K562 (cell line): ENCODE data around the gene TSPYL6. TPM values are rescaled to one million over a fixed set of nuclear protein-coding genes. Genes with fewer than 3 reads are reported as not detected.

Experiments used
- ATAC-seq: fragments of 200-7000 bp; cut with Tn5 transposase; 3 replicates; pipeline ENCODE4 v1.9.1; 2020; ENCODE audit warnings: moderate library complexity
- BruUV-seq: library from RNA; stranded (reverse); fragments of 400-500 nt; replicated peaks from 2 replicates; lab custom pipeline; 2021; lab: Mats Ljungman, UMichigan
- CTCF ChIA-PET: fragments of 300-600 bp; formaldehyde crosslinking; extraction: SDS; loops from one replicate; lab custom pipeline; 2021; ENCODE audit warnings: low intra/inter-chr PET ratio; lab: Yijun Ruan, JAX
- POLR2A ChIA-PET: fragments of 300-600, 350-650 bp; sonication (Branson Sonifier 250); formaldehyde crosslinking; extraction: SDS; loops from one replicate; lab custom pipeline; 2021; ENCODE audit warnings: antibody characterized with exemption, inconsistent platforms; lab: Yijun Ruan, JAX
- DNase-seq, 4 experiments: peaks; one replicate each; pipeline versions ENCODE4 v3.0.0 to v3.0.0-alpha.2; 2011 to 2018; ENCODE audit warnings: low spot score in 3 of 4, mixed read lengths in 3 of 4; ENCODE audit errors: extremely low read depth in 1 of 4
- FAIRE-seq: peaks from 2 replicates; lab custom pipeline; 2011; peaks lifted over from hg19 to GRCh38; lab: Jason Lieb, UNC
- H2AFZ ChIP-seq: 2 replicates; pipeline ENCODE4 v1.6.0; 2011; ENCODE audit warnings: low read depth, low read length, control low read depth, inconsistent platforms
- H3K27ac ChIP-seq: fragments of 200-600 bp; 3 replicates; pipeline ENCODE4 v1.8.0; 2011; ENCODE audit warnings: low read depth, mild to moderate bottlenecking, control low read depth, inconsistent platforms, low read length, moderate library complexity, mixed read lengths; ENCODE audit errors: extremely low read depth
- H3K27me3 ChIP-seq, 2 experiments: fragments of 300-600 bp in 1 of 2; 2 replicates in 1 of 2; 3 replicates in 1 of 2; pipeline versions ENCODE4 v1.6.0 to v1.8.0; 2011; ENCODE audit warnings: inconsistent platforms in 2 of 2, low read length in 2 of 2, mild to moderate bottlenecking in 1 of 2, mixed read lengths in 1 of 2, moderate library complexity in 1 of 2; ENCODE audit not compliant: control insufficient read depth in 2 of 2, insufficient read depth in 2 of 2
- H3K36me3 ChIP-seq: fragments of 300-600 bp; 3 replicates; pipeline ENCODE4 v1.8.0; 2011; ENCODE audit warnings: mild to moderate bottlenecking, low read length, inconsistent platforms; ENCODE audit not compliant: control insufficient read depth, insufficient read depth
- H3K4me1 ChIP-seq, 2 experiments: fragments of 200-600 bp in 1 of 2; replicated peaks in 1 of 2; 2 replicates in 1 of 2; 3 replicates in 1 of 2; pipeline versions ENCODE4 v1.5.1 to v1.8.0; 2011; ENCODE audit warnings: inconsistent platforms in 2 of 2, low read length in 2 of 2, mild to moderate bottlenecking in 1 of 2, mixed read lengths in 1 of 2, moderate library complexity in 1 of 2; ENCODE audit not compliant: control insufficient read depth in 2 of 2, insufficient read depth in 2 of 2
- H3K4me2 ChIP-seq: 2 replicates; pipeline ENCODE4 v1.6.1; 2011; ENCODE audit warnings: low read length, control low read depth, inconsistent platforms, mixed read lengths; ENCODE audit not compliant: insufficient read depth
- H3K4me3 ChIP-seq: fragments of 200-600 bp; sonication (generic), shearing (Covaris generic); 2 replicates; pipeline ENCODE4 v1.5.1; 2016; ENCODE audit warnings: control low read depth, inconsistent platforms
- H3K79me2 ChIP-seq: fragments of 200-600 bp; 3 replicates; pipeline ENCODE4 v1.8.0; 2011; ENCODE audit warnings: low read length, inconsistent platforms; ENCODE audit not compliant: control insufficient read depth, insufficient read depth
- H3K9ac ChIP-seq, 2 experiments: 2 replicates each; pipeline versions ENCODE4 v1.6.0 to v1.6.1; 2011; ENCODE audit warnings: low read depth in 2 of 2, low read length in 2 of 2, control low read depth in 1 of 2, inconsistent platforms in 1 of 2, mild to moderate bottlenecking in 1 of 2, mixed read lengths in 1 of 2; ENCODE audit not compliant: insufficient read depth in 1 of 2
- H3K9me1 ChIP-seq: one replicate; pipeline ENCODE4 v1.6.0; 2011; ENCODE audit warnings: inconsistent platforms, mild to moderate bottlenecking, low read length, moderate library complexity; ENCODE audit not compliant: control insufficient read depth, insufficient read depth
- H3K9me3 ChIP-seq: replicated peaks from 2 replicates; pipeline ENCODE4 v1.5.1; 2011; ENCODE audit warnings: low read depth, low read length, inconsistent platforms; ENCODE audit not compliant: control insufficient read depth, insufficient read depth
- H4K20me1 ChIP-seq: replicated peaks from 2 replicates; pipeline ENCODE4 v1.6.1; 2011; ENCODE audit warnings: low read length, inconsistent platforms, mixed read lengths; ENCODE audit not compliant: control insufficient read depth, insufficient read depth
- KLF10 ChIP-seq: fragments of 250-450 bp; sonication (Bioruptor Pico); IDR thresholded peaks from 2 replicates; pipeline ENCODE4 v1.6.1; 2021; ENCODE audit warnings: matching md5 sums
- WGBS: fragments of 100-300 bp; shearing (Covaris generic); methylation state at CpG from one replicate; pipeline ENCODE4 v1.1.6; 2016; ENCODE audit warnings: low coverage, mixed read lengths; ENCODE audit not compliant: insufficient coverage; ENCODE audit errors: missing lambda C conversion rate; 5-methylcytosine and 5-hydroxymethylcytosine counted together
- in situ Hi-C: fragments of 300-500 bp; cut with MboI; formaldehyde crosslinking; loops from 4 replicates; pipeline ENCODE4 v1.15.0; 2018; ENCODE audit warnings: inconsistent platforms, mixed read lengths
- intact Hi-C: fragments of 100-400 bp; cut with micrococcal nuclease; formaldehyde crosslinking; loops from 2 replicates; pipeline ENCODE4 v1.14.2; 2022
- polyA plus RNA-seq, 8 experiments: library from polyadenylated mRNA; depleted of rRNA in 4 of 8; stranded (reverse) in 5 of 8; unstranded in 3 of 8; fragments of >200 nt; fragmentation: Nextera tagmentation in 2 of 8; fragmentation: Illumina TruSeq in 1 of 8; extraction: Ambion mirVana in 2 of 8; extraction: Trizol in 1 of 8; gene quantifications; 2 replicates each; pipeline versions ENCODE4 v1.2.1 to v1.2.3, GENCODE V29; 2011 to 2014; ENCODE audit warnings: inconsistent platforms in 1 of 8, missing spikeins in 1 of 8
- total RNA-seq, 7 experiments: library from RNA; depleted of rRNA in 6 of 7; stranded (reverse); fragments of >200 nt in 6 of 7; fragmentation: Illumina TruSeq in 2 of 7; extraction: Trizol in 2 of 7; gene quantifications; 2 replicates each; pipeline versions ENCODE4 v1.2.1 to v1.2.3, GENCODE V29; 2011 to 2021; ENCODE audit warnings: low replicate concordance in 1 of 7
- TF ChIP-seq, protein P1 (sequence below), 2 experiments: IDR thresholded peaks in 1 of 2; conservative IDR thresholded peaks in 1 of 2; 2 replicates each; pipeline ENCODE4 v1.6.1; 2016; ENCODE audit warnings: low read depth in 2 of 2, mild to moderate bottlenecking in 1 of 2, missing compliant biosample characterization in 1 of 2, missing genetic modification characterization in 1 of 2, moderate library complexity in 1 of 2

TSPYL6 gene
- total and polyA plus RNA-seq, 9 of the 15 experiments (the other 6 are each of a cell fraction or from before 2014, with no cell fraction given): 1.5 to 10.1 (median 7.6) TPM

DNA sequence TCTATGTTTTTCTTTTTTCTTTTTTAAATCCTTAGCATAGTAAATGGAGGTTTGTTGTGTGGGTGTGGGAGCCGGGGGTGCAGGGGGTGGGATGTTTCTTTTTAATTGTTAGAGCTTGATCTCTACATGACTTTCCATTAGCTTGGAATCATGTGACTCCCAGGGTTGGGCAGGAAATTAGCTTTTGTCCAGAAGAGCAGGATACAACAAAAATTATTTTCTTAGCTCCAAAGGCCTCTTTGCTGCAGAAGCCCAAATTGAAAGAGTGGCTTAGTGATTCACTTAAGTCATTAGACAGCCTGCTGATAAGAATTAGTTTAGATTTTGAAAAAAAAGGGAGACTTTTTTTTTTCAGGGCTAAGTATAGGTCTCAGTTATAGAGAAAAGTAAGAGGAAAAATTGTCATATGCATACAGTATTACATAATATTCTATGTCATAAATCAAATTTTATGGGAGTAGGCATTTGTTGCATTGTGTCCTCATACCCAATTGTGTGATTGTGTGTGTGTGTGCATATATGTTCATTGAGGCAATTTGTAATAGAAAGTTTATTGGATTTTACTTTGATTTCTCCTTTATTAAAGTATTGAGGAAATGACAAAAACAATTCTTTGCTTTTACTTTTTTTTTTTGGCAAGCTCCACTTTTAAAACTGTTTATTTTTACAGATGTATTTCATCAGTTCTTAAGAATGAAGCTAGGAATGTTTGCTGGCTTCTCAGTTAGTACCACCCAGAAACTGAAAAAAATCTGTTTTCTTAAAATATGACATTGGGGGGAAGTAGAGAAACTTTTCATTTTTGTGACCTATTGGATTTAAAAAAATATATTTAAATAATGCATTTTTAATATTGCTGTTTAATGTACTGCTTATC, 47.4 kb downstream of the TSPYL6 start:
- Histone ChIP-seq H3K79me2 (no peaks in the 10 kb centered on the region; the same call in 2 of the 3 replicates), H3K9me3 (no peaks in the 10 kb centered on the region), H3K4me1 (no peaks in the 10 kb centered on the region), H3K36me3 (no peaks in the 10 kb centered on the region), H2AFZ (no peak overlapping the region), H3K9me1 (no peaks in the 10 kb centered on the region), H3K9ac (no peak overlapping the region), H3K4me3 (no peak overlapping the region), H3K27ac (no peak overlapping the region), H3K27me3 (no peaks in the 10 kb centered on the region), H4K20me1 (no peaks in the 10 kb centered on the region), H3K4me2 (no peak overlapping the region)
- BruUV-seq: no TSS peak
- in situ Hi-C loops (no loop called here), intact Hi-C loops (loop anchor here (5.0 kb wide), 1 partner anchor 294 kb away; no protein-coding TSS in a partner anchor)
- ChIA-PET POLR2A (no interaction called here), CTCF (no interaction called here)
- FAIRE-seq: peak; percentile 29
- TF ChIP-seq KLF10 (CRISPR knock-in tag): no peak
- TF ChIP-seq, protein P1, sequence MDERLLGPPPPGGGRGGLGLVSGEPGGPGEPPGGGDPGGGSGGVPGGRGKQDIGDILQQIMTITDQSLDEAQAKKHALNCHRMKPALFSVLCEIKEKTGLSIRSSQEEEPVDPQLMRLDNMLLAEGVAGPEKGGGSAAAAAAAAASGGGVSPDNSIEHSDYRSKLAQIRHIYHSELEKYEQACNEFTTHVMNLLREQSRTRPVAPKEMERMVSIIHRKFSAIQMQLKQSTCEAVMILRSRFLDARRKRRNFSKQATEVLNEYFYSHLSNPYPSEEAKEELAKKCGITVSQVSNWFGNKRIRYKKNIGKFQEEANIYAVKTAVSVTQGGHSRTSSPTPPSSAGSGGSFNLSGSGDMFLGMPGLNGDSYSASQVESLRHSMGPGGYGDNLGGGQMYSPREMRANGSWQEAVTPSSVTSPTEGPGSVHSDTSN (CRISPR knock-in tag; IDR thresholded peaks at IDR 0.05; ENCODE audit: low read depth): no peak
- TF ChIP-seq, protein P1 (tag; conservative IDR thresholded peaks at IDR 0.05; ENCODE audit: low read depth): 0 out of 2 replicates have a peak, but pooled peaks have one; percentile 23
- WGBS: 40% methylated on average over 1 of the region's 1 CpG
- no peak for DNase-seq
- ATAC-seq: no peak
